Femur (tissue), 1 donor: ENCODE measurements around the gene RBM10.
A peak's percentile ranks its signal among the peaks of the same experiment; 100 is the strongest.

Experiments used
- DNase-seq: peaks from one replicate; pipeline ENCODE4 v3.0.0-alpha.2; 2017

The RBM10 gene

GRCh38 chrX:47178337-47178736, 33.3 kb downstream of the RBM10 start:
- DNase-seq = no peak

GRCh38 chrX:47179221-47179927, 34.4 kb downstream of the RBM10 start:
- peak; percentile 18 for DNase-seq

- DNase-seq = no peak
Observed at GRCh38 chrX:47179928-47180255, 34.9 kb downstream of the RBM10 start.

GRCh38 chrX:47180346-47180745, 35.3 kb downstream of the RBM10 start:
- DNase-seq = peak; percentile 10

GRCh38 chrX:47181301-47181700, 36.3 kb downstream of the RBM10 start:
- peak; percentile 13 for DNase-seq

DNA sequence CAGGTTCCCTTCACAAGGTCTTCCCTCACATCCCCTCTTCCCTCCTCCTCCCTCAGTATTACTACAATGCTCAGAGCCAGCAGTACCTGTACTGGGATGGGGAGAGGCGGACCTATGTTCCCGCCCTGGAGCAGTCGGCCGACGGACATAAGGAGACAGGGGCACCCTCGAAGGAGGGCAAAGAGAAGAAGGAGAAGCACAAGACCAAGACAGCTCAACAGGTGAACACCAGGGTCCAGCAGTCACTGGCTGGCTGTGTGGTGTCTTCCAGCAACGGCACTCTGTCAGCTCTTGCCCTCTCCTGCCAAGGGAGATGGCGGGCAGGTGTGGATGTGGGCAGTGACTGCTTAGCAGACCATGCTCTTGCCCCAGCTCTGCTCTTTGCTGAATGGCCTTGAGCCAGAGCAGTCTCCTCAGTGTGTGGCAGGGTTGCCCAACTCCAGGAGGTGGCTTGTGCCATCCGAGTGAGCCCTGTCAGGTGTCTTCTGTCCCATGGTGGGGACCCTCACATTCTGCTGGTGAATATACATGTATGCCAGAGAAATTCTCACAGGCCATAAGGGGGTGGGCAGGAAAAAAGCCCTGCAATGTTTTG, 37.2 kb downstream of the RBM10 start:
- peak; percentile 21 for DNase-seq

- peak; percentile 13 for DNase-seq
Observed at GRCh38 chrX:47184486-47184885, 39.5 kb downstream of the RBM10 start.

GRCh38 chrX:47185241-47185640, 40.2 kb downstream of the RBM10 start:
- DNase-seq = peak; percentile 21

GRCh38 chrX:47186096-47186740, 41.2 kb downstream of the RBM10 start:
- peak; percentile 15 for DNase-seq

DNA sequence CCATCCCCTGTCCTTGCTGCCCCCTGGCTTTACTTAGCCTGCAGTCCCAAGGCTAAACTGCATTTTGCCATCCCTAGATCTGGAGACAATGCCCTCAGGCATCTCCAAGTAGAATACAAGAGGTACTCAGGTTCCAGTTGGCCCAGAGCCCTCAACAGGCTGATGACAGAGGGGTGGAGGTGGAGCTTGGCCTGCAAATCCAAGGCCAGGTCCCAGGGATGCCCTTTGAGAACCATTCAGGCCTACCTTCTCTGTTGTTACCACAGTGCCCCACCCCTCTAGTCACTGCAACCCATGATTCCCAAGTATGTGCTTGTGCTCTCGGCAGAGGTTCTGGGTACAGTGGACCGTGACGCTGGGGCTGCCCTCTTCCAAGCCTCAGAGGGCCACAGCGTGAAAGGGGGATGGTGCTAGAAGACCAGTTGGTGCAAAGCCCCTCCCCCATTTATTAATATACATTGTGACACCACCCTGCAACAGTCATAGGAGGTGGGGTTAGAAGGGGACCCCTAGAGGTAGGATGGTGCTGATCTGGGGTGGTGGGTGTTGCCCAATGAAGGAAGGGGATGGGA, 42.2 kb downstream of the RBM10 start:
- peak; percentile 10 for DNase-seq

- DNase-seq = no peak
Observed at GRCh38 chrX:47189906-47190305, 44.9 kb downstream of the RBM10 start.

DNA sequence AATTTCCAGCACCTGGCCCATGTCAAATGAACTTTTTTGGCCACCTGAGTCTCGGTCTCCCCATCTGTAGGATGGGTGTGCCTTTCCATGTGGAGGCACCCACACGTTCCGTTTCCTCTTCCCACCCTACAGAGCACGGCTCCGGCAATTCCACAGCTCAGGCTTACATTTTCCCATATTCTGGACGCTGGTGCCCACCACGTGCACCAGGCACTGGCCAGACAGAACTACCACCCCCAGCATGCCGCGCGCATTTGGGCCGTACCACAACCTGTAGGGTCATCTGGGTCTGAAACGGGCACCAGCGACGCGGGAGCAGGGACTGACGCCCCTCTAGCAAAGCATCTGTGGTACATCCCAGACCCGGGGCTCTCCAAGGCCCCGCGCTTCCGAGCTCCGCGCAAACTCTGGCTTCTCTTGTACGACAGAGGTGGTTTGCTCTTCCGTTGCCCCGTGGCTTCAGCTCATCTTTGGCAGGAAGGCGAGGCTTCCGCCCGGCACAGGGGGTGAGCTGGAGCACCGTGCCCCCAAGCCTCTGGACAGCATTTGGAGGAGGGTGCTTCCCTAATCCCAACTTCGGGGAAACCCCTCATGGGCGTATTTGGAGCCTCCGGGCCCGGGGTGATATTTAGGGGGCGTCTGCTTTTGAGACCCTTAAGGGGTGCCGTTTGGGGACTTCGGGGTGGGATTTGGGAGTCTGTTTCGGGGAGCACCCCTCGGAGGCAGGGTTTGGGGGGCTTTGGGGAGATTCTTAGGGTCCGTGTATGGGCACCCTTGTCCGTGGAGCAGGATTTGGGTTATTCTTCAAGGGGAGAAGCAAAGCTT, 45.6 kb downstream of the RBM10 start:
- DNase-seq = peak; percentile 94

GRCh38 chrX:47191331-47191730, 46.3 kb downstream of the RBM10 start:
- DNase-seq = no peak

GRCh38 chrX:47191806-47192401, 46.9 kb downstream of the RBM10 start:
- DNase-seq = no peak

DNA sequence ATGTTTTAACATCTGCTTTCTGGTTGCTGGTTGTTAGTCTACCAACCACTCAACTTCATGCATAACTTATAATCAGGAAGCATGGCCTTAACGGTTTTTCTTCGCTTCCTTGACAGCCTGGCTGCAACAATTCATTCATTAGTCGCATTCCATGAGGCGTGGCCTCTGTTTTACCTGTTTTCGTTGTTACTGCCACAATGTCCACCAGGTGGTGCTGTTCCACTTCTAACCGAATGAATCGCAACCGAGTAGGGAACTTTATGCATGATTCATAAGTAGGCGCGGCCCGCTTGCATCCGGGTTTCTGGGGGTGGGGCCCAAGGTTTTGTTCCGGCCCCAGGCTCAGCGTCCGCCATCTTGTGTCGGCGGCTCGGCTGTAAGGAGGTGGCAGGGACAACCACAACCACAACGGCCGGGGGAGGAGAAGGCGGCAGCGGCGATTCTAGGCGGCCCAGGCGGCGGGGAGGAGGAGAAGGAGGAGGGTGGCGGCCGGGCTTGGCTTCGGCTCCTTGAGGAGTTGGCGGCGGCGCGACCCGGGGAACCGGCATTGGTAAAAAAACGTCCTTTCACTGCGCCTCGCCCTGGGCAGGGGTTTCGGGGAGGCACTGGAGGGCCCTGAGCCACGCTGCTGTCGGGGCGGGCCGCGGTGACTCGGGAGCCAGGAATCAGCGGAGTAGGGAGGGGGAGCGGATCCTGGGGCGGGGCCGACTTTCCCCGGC, 48.6 kb downstream of the RBM10 start, which contains the start of gene UBA1:
TSS of gene UBA1 (plus strand) at position 355 of the 719 bp plus-strand sequence. CDS start 4,974 bp downstream, outside the sequence.
- peak; percentile 98 for DNase-seq

- DNase-seq = no peak
Observed at GRCh38 chrX:47194194-47194787, 49.3 kb downstream of the RBM10 start.

GRCh38 chrX:47196098-47196497, 51.1 kb downstream of the RBM10 start:
- no peak for DNase-seq

GRCh38 chrX:47197526-47197925, 52.5 kb downstream of the RBM10 start:
- no peak for DNase-seq

DNA sequence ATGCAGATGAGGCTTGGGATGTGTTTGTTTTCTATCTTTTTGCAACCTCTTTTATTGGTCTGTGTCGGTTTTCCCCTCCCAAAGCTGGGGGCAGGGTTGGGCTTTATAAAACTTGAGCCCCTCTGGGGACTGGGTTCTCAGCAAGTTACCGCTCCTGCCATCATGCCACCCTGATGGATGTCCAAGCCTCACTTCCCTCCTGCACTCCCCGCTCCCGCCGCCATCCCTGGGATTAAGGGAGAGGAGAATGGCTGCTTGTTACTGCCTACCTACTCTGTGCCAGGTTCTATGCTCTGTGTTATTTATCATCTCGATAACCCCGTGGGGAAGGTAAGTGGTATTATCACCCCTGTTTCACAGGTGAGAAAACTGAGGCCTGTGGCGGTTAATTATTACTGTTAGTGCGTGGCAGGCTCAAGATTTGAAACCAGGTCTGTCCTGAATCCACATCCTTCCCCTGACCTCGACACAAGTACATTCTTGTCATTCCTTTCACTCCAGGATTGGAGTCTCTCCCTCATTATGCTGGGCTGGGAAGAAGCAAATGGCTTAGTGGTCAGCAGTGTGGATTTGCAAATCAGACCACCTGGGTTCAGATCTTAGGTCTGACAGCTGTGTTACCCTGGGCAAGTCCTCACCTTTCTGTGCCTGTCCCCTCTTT, 53.1 kb downstream of the RBM10 start:
- DNase-seq = no peak

DNA sequence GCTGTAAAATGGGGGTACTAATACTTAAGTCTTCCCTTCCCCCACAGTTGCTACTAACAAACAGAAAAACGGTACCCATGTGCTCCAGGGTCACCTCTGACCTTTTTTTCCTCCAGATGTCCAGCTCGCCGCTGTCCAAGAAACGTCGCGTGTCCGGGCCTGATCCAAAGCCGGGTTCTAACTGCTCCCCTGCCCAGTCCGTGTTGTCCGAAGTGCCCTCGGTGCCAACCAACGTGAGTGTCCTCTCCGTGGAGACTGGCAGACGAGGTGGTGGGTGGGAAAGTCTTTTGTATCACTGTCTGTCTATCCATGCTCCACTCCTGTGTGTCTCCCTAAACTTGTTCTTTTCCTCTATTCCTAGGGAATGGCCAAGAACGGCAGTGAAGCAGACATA, 53.7 kb downstream of the RBM10 start:
- no peak for DNase-seq

GRCh38 chrX:47199286-47199685, 54.3 kb downstream of the RBM10 start:
- DNase-seq = no peak
